Activated CD4-positive, alpha-beta T cell treated with anti-CD3 and anti-CD28 coated beads for 36 hours (primary cell): ENCODE measurements around the gene NKAIN4. TPM values are rescaled to one million over a fixed set of nuclear protein-coding genes. Genes with fewer than 3 reads are reported as not detected.
A peak's percentile ranks its signal among the peaks of the same experiment; 100 is the strongest.

Source experiments
- ATAC-seq: fragments of 200-7000 bp; cut with Tn5 transposase; one replicate; pipeline ENCODE4 v1.10.0; 2021; ENCODE audit warnings: mild to moderate bottlenecking, moderate library complexity
- CTCF ChIA-PET: fragments of 350-600 bp; sonication (Branson Sonifier 250); formaldehyde crosslinking; loops from one replicate; lab custom pipeline; 2021; ENCODE audit warnings: antibody characterized with exemption; lab: Charles Lee
- POLR2A ChIA-PET: fragments of 350-600 bp; sonication (Branson Sonifier 250); formaldehyde crosslinking; loops from one replicate; lab custom pipeline; 2021; ENCODE audit warnings: antibody characterized with exemption, inconsistent platforms; lab: Charles Lee
- DNase-seq: peaks from one replicate; pipeline ENCODE4 v3.0.0-alpha.2; 2020
- H3K27ac Mint-ChIP-seq: one replicate; pipeline ENCODE4 v1.8.0; 2021; ENCODE audit warnings: mixed read lengths
- H3K27me3 Mint-ChIP-seq: one replicate; pipeline ENCODE4 v1.8.0; 2021; ENCODE audit warnings: mixed read lengths
- H3K36me3 Mint-ChIP-seq: one replicate; pipeline ENCODE4 v1.8.0; 2021; ENCODE audit warnings: low read depth, mixed read lengths
- H3K4me1 Mint-ChIP-seq: one replicate; pipeline ENCODE4 v1.8.0; 2021; ENCODE audit warnings: mixed read lengths
- H3K4me3 Mint-ChIP-seq: one replicate; pipeline ENCODE4 v1.8.0; 2021; ENCODE audit warnings: mild to moderate bottlenecking, moderate library complexity, mixed read lengths
- H3K9me3 Mint-ChIP-seq: one replicate; pipeline ENCODE4 v1.8.0; 2021; ENCODE audit warnings: low read depth, mixed read lengths
- intact Hi-C, 2 experiments: fragments of 100-400 bp; cut with DNase I in 1 of 2; cut with micrococcal nuclease in 1 of 2; formaldehyde crosslinking; loops; one replicate each; pipeline versions ENCODE4 v1.14.2 to v1.15.1; 2022 to 2024; cut with DNase I, micrococcal nuclease
- total RNA-seq, 2 experiments: library from RNA; stranded (reverse); gene quantifications; one replicate each; pipeline ENCODE4 v1.2.3, GENCODE V29; 2021

NKAIN4 gene
- total RNA-seq, 2 experiments from 2014 or later = not detected

DNA sequence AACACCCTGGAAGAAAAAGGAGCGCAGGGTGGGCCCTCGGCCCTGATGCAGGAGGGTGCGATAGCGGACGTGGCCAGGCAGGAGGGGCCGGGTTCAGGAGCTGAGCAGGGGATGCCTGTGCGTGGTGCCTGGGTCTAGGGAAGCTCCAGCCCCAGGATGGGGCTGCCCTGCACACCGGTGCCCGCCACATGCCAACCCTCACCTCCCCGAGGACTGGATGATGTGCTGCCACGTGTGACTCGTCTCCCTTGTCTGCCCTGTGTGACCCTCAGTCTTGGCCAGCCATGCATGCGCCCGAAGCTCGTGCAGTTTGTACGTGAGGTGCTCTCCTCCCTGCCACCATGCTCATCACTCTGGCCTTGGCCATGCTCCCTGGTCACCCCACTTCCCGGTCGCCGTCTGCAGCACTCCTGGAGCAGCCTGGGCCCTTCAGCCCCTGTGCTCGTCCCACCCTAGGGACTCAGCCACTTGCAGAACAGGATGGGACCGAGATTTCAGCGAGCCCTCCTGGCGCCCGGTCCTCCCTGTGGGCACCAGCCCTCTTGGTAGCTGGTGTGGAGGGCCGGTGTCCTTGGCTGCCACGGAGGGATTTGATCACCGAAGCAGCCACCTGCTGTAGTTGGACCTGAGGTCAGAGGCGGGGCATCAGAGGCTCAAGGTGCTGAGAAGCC, 34.5 kb upstream of the NKAIN4 start:
- peaks cover 12% of the 10 kb centered on the region for H3K36me3 Mint-ChIP-seq
- H3K9me3 Mint-ChIP-seq = no peaks in the 10 kb centered on the region
- POLR2A ChIA-PET = no interaction called here
- H3K4me1 Mint-ChIP-seq = peaks cover 3% of the 10 kb centered on the region
- DNase-seq = no peak
- intact Hi-C loops = no loop called here
- CTCF ChIA-PET = interaction anchor here (2.0 kb wide), 1 partner anchor 65 kb away, joined by 4 read pairs; no protein-coding TSS in a partner anchor
- ATAC-seq = no peak
- no peaks in the 10 kb centered on the region for H3K27me3 Mint-ChIP-seq
- no peak overlapping the region for H3K4me3 Mint-ChIP-seq
- no peak overlapping the region for H3K27ac Mint-ChIP-seq

DNA sequence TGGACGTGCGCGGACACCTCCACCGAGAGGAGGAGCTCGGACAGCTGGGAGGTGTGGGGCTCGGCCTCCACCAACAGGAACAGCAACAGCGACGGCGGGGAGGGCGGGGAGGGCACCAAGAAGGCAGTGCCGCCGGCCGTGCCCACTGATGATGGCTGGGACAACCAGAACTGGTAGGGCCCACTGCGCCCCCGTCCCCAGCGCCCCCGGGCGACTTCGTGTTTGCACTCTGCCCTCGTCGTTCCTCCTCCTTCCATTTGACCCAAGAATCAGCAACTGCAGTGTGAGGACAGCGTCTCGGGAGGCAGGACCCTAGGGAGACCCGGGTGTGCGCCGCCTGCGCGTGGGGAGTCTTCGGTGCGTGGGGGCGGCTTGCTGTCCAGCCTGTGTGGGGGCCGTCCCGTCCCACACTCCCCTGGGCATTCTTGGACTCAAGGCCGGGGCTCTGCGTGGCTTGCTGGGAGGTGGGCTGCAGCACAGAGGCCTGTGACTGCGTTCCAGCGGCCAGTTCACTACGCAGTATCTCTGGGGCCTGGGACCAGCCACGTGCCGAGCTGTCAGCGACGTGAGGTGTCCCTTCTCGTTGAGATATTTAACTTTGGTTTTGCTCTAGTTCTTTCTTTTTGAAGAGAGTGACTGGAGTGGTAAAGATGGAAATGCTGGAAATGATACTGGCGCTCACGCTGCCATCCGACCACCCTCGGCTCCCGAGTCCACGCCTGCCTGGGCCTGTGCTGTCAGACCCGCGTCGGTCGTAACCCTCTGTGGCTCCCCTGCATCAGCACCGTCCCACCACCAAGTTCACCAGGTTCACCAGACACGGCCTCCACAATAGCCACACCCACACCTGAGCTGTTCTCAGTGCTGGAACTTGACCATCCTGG, 33.7 kb upstream of the NKAIN4 start:
- intact Hi-C loops = no loop called here
- H3K27ac Mint-ChIP-seq = no peak overlapping the region

DNA sequence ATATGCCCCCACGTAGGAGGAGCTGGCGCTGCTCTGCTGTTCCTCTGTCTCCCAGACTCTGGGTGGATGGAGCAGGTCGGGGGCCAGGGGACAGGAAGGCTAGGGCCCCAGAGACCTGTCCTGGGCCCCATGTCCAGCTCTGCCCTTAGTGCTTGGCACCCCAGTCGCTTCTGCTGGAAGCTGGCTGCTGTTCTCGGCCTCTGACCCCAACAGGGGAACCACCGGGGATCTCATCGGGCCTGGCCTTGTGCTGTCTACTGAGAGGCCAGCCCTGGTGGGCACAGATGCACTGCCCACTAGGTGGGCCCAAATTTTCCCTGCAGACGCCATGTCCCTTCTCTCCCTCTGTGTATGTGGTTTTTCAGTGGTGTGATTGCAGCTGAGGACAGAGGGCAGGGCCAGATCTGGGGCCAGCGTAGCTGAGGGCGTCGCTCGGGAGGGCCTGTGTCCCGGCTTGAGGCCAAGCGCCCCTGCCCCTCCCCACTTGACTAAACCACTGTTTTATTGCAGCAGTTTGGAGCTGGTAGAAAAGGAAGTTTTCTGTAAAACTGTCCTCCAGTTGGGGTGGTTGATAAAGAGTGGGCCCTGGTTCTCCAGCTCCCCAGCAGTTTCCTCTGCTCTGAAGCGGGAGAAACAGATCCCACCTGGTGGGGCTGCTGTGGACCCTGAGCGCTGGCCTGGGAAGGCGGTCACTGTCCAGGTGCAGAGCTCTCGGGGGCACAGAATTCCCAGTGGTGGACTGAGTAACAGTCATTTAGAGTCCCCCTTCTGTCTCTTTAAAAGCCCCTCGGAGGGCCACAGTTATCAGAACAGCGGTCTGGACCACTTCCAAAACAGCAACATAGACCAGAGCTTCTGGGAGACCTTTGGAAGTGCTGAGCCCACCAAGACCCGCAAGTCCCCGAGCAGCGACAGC, 32.8 kb upstream of the NKAIN4 start:
- DNase-seq (no peak), ATAC-seq (no peak)
- CTCF ChIA-PET = interaction anchor here (1.5 kb wide), 1 partner anchor 9 kb away, joined by 3 read pairs; no protein-coding TSS in a partner anchor
- H3K36me3 Mint-ChIP-seq = peaks cover 15% of the 10 kb centered on the region
- H3K27ac Mint-ChIP-seq = no peak overlapping the region
- H3K4me3 Mint-ChIP-seq = no peak overlapping the region
- POLR2A ChIA-PET = no interaction called here
- H3K4me1 Mint-ChIP-seq = peaks cover 3% of the 10 kb centered on the region
- no peaks in the 10 kb centered on the region for H3K27me3 Mint-ChIP-seq
- intact Hi-C loops = no loop called here
- H3K9me3 Mint-ChIP-seq = no peaks in the 10 kb centered on the region

More for the DNA sequence above, 33.7 kb upstream of the NKAIN4 start:
- ChIA-PET POLR2A (no interaction called here), CTCF (interaction anchor here (2.0 kb wide), 1 partner anchor 65 kb away, joined by 4 read pairs; no protein-coding TSS in a partner anchor)
- Mint-ChIP-seq H3K9me3 (no peaks in the 10 kb centered on the region), H3K4me1 (peaks cover 3% of the 10 kb centered on the region), H3K4me3 (no peak overlapping the region), H3K27me3 (no peaks in the 10 kb centered on the region), H3K36me3 (peaks cover 12% of the 10 kb centered on the region)
- DNase-seq = no peak
- ATAC-seq = no peak

DNA sequence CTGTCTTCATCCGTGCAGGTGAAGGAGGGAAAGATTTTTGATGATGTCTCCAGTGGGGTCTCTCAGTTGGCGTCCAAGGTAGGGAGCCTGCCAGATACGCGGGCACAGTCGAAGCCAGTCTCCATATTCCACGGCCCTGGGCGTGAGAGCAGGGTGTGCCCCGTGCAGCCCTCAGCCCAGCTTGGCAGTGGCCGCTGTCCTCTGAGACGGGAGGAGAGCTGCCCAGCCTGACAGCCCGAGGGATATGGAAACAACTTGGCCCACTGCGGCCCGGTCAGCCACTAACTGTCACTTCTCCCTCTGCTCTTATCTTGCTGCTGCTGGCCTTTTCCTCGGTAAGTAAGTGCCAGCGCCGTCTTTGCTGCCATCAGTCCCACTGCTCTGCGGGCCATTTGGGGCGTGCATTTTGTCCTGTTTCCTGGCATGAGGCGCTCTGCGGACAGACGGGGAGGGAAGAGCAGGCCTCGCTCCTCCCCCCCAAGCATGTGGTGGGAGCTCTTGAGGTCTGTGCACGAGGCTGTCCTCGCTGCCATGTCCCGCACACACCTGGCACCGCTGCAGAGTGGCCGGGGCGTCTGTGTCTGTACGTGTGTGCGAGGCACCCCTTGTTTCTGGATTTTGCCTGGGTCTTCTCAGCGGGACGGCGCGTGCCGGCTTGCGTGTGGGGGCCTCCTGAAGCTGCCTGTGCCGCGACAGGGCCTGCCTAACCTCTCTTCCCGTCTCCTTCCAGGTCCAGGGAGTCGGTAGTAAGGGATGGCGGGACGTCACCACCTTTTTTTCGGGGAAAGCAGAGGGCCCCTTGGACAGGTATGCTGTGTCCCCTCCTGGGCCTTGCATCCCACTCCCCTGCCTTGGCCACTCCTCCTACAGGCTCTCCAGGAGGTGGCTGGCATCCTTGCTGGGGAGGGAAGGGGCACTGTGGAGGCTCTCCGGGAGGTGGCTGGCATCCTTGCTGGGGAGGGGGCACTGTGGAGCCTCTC, 31.7 kb upstream of the NKAIN4 start:
- H3K4me3 Mint-ChIP-seq = no peak overlapping the region
- ATAC-seq (no peak), DNase-seq (no peak)
- intact Hi-C loops = no loop called here
- H3K27me3 Mint-ChIP-seq = no peaks in the 10 kb centered on the region
- peaks cover 15% of the 10 kb centered on the region for H3K36me3 Mint-ChIP-seq
- POLR2A ChIA-PET = no interaction called here
- peaks cover 3% of the 10 kb centered on the region for H3K4me1 Mint-ChIP-seq
- no peak overlapping the region for H3K27ac Mint-ChIP-seq
- no peaks in the 10 kb centered on the region for H3K9me3 Mint-ChIP-seq
- CTCF ChIA-PET = interaction anchor here (1.5 kb wide), 1 partner anchor 10 kb away, joined by 3 read pairs; no protein-coding TSS in a partner anchor

DNA sequence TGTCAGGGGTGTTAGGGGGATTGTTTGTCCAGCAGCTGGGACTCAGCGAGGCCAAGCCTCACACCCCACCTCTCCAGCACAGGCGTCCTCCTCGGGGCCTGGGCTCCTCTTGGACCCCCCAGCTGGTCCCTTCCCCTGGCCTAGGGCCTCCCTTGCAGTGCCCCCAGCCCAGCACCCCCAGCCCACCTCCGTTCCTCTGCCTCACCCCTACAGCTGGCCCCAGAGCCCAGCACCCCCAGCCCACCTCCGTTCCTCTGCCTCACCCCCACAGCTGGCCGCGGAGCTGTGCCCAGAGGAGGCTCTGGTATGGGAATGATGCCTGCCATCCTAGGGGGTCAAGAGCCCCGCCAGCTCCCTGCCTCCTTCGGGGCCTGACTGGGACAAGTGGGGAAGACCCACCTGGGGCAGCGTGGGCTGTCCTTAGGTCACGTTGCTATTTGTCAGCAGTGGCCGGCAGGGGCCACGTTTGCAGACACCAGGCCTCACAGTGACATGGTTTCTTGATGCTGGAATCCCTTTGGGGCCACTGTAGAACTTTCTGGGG, 30.8 kb upstream of the NKAIN4 start:
- H3K36me3 Mint-ChIP-seq = peaks cover 15% of the 10 kb centered on the region
- ChIA-PET POLR2A (no interaction called here), CTCF (interaction anchor here (0.6 kb wide), 2 partner anchors 211 to 511 kb away, joined by 3 read pairs; no protein-coding TSS in a partner anchor)
- no peaks in the 10 kb centered on the region for H3K9me3 Mint-ChIP-seq
- H3K27me3 Mint-ChIP-seq = no peaks in the 10 kb centered on the region
- H3K4me1 Mint-ChIP-seq = peaks cover 3% of the 10 kb centered on the region
- no peak overlapping the region for H3K27ac Mint-ChIP-seq
- DNase-seq = no peak
- intact Hi-C loops = no loop called here
- no peak for ATAC-seq
- H3K4me3 Mint-ChIP-seq = peak overlapping the region; percentile 57

DNA sequence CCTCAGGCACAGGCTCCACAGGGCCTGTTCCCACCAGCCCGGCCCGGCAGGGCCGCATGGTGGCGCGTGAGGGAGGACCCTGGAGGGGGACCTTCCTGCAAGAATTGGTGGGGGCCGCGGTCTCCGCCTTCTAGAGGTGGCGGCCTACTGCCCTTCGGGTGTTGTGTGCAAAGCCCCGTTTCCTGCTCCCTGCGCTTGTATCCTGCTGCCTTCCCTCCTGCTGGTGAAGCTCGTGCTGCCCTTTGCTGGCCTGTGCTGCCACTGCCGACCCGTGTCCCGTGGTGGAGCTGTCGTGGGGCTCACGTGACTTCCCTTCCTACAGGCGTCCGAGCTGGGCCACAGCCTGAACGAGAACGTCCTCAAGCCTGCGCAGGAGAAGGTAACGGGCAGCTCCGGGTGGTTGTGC, 30.3 kb upstream of the NKAIN4 start:
- Mint-ChIP-seq H3K4me1 (peaks cover 3% of the 10 kb centered on the region), H3K27me3 (no peaks in the 10 kb centered on the region), H3K9me3 (no peaks in the 10 kb centered on the region), H3K4me3 (peak overlapping the region; percentile 57), H3K27ac (no peak overlapping the region), H3K36me3 (peaks cover 15% of the 10 kb centered on the region)
- intact Hi-C loops = no loop called here
- DNase-seq (no peak), ATAC-seq (peak; percentile 21)
- ChIA-PET CTCF (interaction anchor here (0.6 kb wide), 2 partner anchors 212 to 511 kb away, joined by 3 read pairs; no protein-coding TSS in a partner anchor), POLR2A (interaction anchor here (0.8 kb wide), 1 partner anchor 12 kb away, joined by 5 read pairs; the partner anchor contains the start of gene ARFGAP1)

DNA sequence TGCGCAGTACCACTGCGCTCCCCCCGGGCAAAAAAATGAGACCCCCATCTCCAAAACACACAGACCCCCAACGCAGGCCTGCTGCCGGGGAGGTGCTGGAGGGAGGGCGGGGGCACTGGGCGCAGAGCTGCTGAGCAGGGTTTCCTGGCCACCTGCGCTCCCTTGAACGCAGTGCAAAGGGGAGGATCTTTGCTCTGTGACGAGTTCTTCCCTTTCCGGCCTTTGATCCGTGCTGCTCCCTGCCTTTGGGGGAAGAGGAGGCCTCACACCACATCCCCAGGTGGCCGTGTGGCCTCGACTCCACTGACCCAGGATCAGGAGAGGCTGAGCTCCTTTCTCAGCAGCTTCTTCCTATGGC, 29.8 kb upstream of the NKAIN4 start:
- Mint-ChIP-seq H3K27me3 (no peaks in the 10 kb centered on the region), H3K4me1 (peaks cover 3% of the 10 kb centered on the region), H3K27ac (peak overlapping the region; percentile 60), H3K9me3 (no peaks in the 10 kb centered on the region), H3K4me3 (peak overlapping the region; percentile 57), H3K36me3 (peaks cover 17% of the 10 kb centered on the region)
- ChIA-PET POLR2A (interaction anchor here (0.8 kb wide), 1 partner anchor 11 kb away, joined by 5 read pairs; the partner anchor contains the start of gene ARFGAP1), CTCF (interaction anchor here (0.6 kb wide), 1 partner anchor 512 kb away, joined by 3 read pairs; no protein-coding TSS in a partner anchor)
- DNase-seq (peak; percentile 42), ATAC-seq (peak; percentile 77)
- intact Hi-C loops = no loop called here

DNA sequence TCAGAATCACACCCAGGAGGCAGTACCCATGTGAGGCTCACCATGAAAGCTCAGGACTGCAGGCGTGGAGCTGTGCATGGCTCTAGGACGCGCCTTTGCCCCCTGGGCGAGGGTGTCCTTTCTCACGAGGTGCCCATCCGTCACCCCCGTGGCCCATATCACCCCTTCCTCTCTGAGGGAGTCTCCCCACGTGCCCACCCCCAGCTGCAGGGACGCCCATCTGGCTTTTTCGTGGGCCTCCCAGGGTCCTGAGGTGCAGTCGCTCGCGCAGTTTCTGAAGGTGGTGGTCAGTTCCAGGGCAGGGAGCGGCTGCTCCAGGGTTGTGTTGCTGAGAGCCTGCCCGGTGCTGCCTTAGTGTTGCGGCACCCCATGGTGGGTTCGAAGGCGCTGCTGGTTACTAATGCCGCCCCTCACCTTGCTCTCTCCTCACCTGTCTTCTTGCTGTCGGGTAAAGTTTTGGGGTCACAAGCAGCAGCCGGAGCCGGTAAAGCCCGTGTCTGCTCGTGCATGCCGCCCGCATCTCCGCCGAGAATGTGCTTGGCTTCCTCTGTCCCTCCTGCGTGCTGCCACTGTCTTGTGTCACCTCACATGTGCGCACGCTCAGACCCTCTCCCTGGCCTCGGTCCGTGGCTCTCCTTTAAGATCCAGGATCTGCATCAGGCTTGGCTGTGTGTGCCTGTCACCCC, 29.3 kb upstream of the NKAIN4 start:
- H3K4me3 Mint-ChIP-seq = peak overlapping the region; percentile 57
- no peaks in the 10 kb centered on the region for H3K9me3 Mint-ChIP-seq
- peaks cover 3% of the 10 kb centered on the region for H3K4me1 Mint-ChIP-seq
- no peaks in the 10 kb centered on the region for H3K27me3 Mint-ChIP-seq
- intact Hi-C loops = no loop called here
- ChIA-PET POLR2A (interaction anchor here (0.8 kb wide), 1 partner anchor 11 kb away, joined by 5 read pairs; the partner anchor contains the start of gene ARFGAP1), CTCF (no interaction called here)
- peak overlapping the region; percentile 60 for H3K27ac Mint-ChIP-seq
- DNase-seq (no peak), ATAC-seq (peak; percentile 24)
- peaks cover 16% of the 10 kb centered on the region for H3K36me3 Mint-ChIP-seq

DNA sequence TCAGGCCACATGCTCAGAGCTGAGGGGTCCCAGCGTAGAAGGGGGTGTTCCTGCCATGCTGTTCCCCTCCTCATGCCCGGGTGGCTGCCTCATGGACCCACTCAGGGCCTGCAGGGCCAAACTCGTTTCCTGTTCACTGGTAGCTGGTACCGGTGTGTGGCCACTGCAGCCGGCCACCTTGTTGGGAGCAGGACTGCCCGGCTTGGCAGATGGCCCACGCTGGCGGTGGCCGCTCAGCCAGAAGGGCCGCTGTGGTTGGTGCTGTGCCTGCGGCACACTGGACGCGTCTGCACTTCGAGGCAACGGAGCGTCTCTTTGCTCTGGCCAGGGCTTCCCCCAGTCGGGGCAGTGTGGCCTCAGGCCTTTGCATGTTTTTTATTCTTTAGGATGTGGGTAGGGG, 28.7 kb upstream of the NKAIN4 start:
- Mint-ChIP-seq H3K9me3 (no peaks in the 10 kb centered on the region), H3K27me3 (no peaks in the 10 kb centered on the region), H3K36me3 (peaks cover 16% of the 10 kb centered on the region), H3K27ac (no peak overlapping the region), H3K4me1 (peaks cover 3% of the 10 kb centered on the region), H3K4me3 (no peak overlapping the region)
- ATAC-seq = no peak
- DNase-seq = no peak
- ChIA-PET POLR2A (no interaction called here), CTCF (no interaction called here)
- intact Hi-C loops = no loop called here
